DND-41 (cell line): ENCODE measurements around the gene DIDO1.

ENCODE experiments used
- ATAC-seq: fragments of 200-7000 bp; cut with Tn5 transposase; 3 replicates; pipeline ENCODE4 v1.9.1; 2021; ENCODE audit warnings: low read depth; ENCODE audit not compliant: insufficient read depth
- DNase-seq: peaks from one replicate; pipeline ENCODE4 v3.0.0-alpha.2; 2020
- H2AFZ ChIP-seq: 2 replicates; pipeline ENCODE4 v1.6.0; 2012; ENCODE audit warnings: low read depth, low read length
- H3K27ac ChIP-seq: 2 replicates; pipeline ENCODE4 v1.5.1; 2012; ENCODE audit warnings: low read length, inconsistent platforms
- H3K27me3 ChIP-seq: fragments of 200-600 bp; sonication (generic); 2 replicates; pipeline ENCODE4 v1.6.0; 2012; ENCODE audit warnings: low read length, mild to moderate bottlenecking, inconsistent platforms; ENCODE audit not compliant: insufficient read depth, poor library complexity
- H3K36me3 ChIP-seq: 2 replicates; pipeline ENCODE4 v1.5.1; 2012; ENCODE audit warnings: low read length, inconsistent platforms; ENCODE audit not compliant: insufficient read depth
- H3K4me1 ChIP-seq: 2 replicates; pipeline ENCODE4 v1.5.1; 2012; ENCODE audit warnings: mild to moderate bottlenecking, low read length; ENCODE audit not compliant: insufficient read depth
- H3K4me2 ChIP-seq: 2 replicates; pipeline ENCODE4 v1.6.0; 2012; ENCODE audit warnings: mild to moderate bottlenecking, moderate library complexity, low read length, inconsistent platforms; ENCODE audit not compliant: insufficient read depth
- H3K4me3 ChIP-seq, 2 experiments: fragments of 200-600 bp in 1 of 2; shearing (Covaris generic) in 1 of 2; 2 replicates each; pipeline ENCODE4 v1.5.1; 2012 to 2016; ENCODE audit warnings: inconsistent platforms in 2 of 2, low read length in 2 of 2, mild to moderate bottlenecking in 2 of 2, low read depth in 1 of 2, moderate library complexity in 1 of 2
- H3K79me2 ChIP-seq: 2 replicates; pipeline ENCODE4 v1.6.0; 2012; ENCODE audit warnings: low read length, inconsistent platforms; ENCODE audit not compliant: insufficient read depth
- H3K9ac ChIP-seq: 2 replicates; pipeline ENCODE4 v1.6.0; 2012; ENCODE audit warnings: low read depth, mild to moderate bottlenecking, inconsistent platforms, low read length, moderate library complexity
- H3K9me3 ChIP-seq: 2 replicates; pipeline ENCODE4 v1.5.1; 2012; ENCODE audit warnings: low read length, moderate library complexity, mild to moderate bottlenecking, inconsistent platforms; ENCODE audit not compliant: insufficient read depth, severe bottlenecking
- H4K20me1 ChIP-seq: 2 replicates; pipeline ENCODE4 v1.6.0; 2012; ENCODE audit warnings: low read length; ENCODE audit not compliant: insufficient read depth
- EZH2 ChIP-seq: IDR thresholded peaks from 3 replicates; pipeline ENCODE4 v1.6.1; 2012; ENCODE audit warnings: borderline replicate concordance, low read depth, mild to moderate bottlenecking, moderate library complexity, low read length, inconsistent platforms; ENCODE audit not compliant: severe bottlenecking
- TF ChIP-seq, protein P1 (sequence below): IDR thresholded peaks from 2 replicates; pipeline ENCODE4 v1.5.1; 2012; ENCODE audit warnings: borderline replicate concordance, low read length, moderate library complexity, mild to moderate bottlenecking; ENCODE audit not compliant: poor library complexity, severe bottlenecking; ENCODE audit errors: extremely low read depth

DIDO1 gene

GRCh38 chr20:62947532-62948300, 21.4 kb upstream of the DIDO1 start:
- Histone ChIP-seq H3K4me1 (peaks cover 9% of the 10 kb centered on the region), H3K27ac (no peak overlapping the region), H3K9me3 (no peaks in the 10 kb centered on the region), H3K4me3 (no peak overlapping the region), H3K4me2 (no peak overlapping the region), H3K9ac (no peak overlapping the region), H3K27me3 (no peaks in the 10 kb centered on the region), H4K20me1 (peaks cover 38% of the 10 kb centered on the region), H3K79me2 (peaks cover 46% of the 10 kb centered on the region), H3K36me3 (peaks cover 79% of the 10 kb centered on the region), H2AFZ (no peak overlapping the region)
- DNase-seq (no peak), ATAC-seq (no peak)
- TF ChIP-seq EZH2 = no peak
- TF ChIP-seq, protein P1, sequence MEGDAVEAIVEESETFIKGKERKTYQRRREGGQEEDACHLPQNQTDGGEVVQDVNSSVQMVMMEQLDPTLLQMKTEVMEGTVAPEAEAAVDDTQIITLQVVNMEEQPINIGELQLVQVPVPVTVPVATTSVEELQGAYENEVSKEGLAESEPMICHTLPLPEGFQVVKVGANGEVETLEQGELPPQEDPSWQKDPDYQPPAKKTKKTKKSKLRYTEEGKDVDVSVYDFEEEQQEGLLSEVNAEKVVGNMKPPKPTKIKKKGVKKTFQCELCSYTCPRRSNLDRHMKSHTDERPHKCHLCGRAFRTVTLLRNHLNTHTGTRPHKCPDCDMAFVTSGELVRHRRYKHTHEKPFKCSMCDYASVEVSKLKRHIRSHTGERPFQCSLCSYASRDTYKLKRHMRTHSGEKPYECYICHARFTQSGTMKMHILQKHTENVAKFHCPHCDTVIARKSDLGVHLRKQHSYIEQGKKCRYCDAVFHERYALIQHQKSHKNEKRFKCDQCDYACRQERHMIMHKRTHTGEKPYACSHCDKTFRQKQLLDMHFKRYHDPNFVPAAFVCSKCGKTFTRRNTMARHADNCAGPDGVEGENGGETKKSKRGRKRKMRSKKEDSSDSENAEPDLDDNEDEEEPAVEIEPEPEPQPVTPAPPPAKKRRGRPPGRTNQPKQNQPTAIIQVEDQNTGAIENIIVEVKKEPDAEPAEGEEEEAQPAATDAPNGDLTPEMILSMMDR = no peak

DNA sequence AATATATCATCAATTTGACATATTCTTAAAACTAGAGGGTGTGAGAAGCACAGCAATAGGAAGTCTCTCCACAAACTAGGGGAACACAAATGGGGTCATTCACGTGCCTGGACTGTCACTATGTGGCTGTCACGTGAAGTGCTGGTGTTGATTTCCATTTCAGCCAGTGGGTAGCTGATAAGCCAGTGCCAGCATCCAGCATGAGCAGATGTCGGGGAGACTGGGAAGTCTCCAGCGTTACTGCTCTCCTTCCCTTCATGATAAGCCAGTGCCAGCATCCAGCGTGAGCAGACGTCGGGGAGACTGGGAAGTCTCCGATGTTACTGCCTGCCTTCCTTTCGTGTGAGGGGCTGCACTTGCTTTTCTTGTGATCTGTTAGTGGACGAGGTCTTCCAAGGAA, 20.6 kb upstream of the DIDO1 start:
- H3K4me1 ChIP-seq = peaks cover 2% of the 10 kb centered on the region; the same call in 1 of the 2 replicates
- no peak for ATAC-seq
- no peak overlapping the region for H3K4me3 ChIP-seq
- H3K27me3 ChIP-seq = no peaks in the 10 kb centered on the region
- H3K36me3 ChIP-seq = peaks cover 87% of the 10 kb centered on the region
- peaks cover 38% of the 10 kb centered on the region for H4K20me1 ChIP-seq
- H3K9ac ChIP-seq = no peak overlapping the region
- no peak for DNase-seq
- no peak overlapping the region for H3K27ac ChIP-seq
- H3K4me2 ChIP-seq = no peak overlapping the region
- H3K9me3 ChIP-seq = no peaks in the 10 kb centered on the region
- peaks cover 54% of the 10 kb centered on the region for H3K79me2 ChIP-seq
- H2AFZ ChIP-seq = no peak overlapping the region
- TF ChIP-seq, protein P1 = no peak
- no peak for TF ChIP-seq EZH2

GRCh38 chr20:62945771-62946339, 19.6 kb upstream of the DIDO1 start:
- peaks cover 98% of the 10 kb centered on the region for H3K36me3 ChIP-seq
- no peaks in the 10 kb centered on the region for H3K27me3 ChIP-seq
- H2AFZ ChIP-seq = no peak overlapping the region

More at GRCh38 chr20:62945771-62946339, 19.6 kb upstream of the DIDO1 start:
- H3K79me2 ChIP-seq = peaks cover 65% of the 10 kb centered on the region
- H3K4me2 ChIP-seq = no peak overlapping the region
- no peak overlapping the region for H3K4me3 ChIP-seq
- no peak overlapping the region for H3K9ac ChIP-seq
- TF ChIP-seq EZH2 = no peak
- TF ChIP-seq, protein P1 = no peak
- H4K20me1 ChIP-seq = peaks cover 48% of the 10 kb centered on the region
- peaks cover 10% of the 10 kb centered on the region for H3K4me1 ChIP-seq
- DNase-seq (no peak), ATAC-seq (no peak)
- H3K9me3 ChIP-seq = no peaks in the 10 kb centered on the region
- H3K27ac ChIP-seq = no peak overlapping the region
